ENCODE data around the gene MRE11.

Gene MRE11

DNA sequence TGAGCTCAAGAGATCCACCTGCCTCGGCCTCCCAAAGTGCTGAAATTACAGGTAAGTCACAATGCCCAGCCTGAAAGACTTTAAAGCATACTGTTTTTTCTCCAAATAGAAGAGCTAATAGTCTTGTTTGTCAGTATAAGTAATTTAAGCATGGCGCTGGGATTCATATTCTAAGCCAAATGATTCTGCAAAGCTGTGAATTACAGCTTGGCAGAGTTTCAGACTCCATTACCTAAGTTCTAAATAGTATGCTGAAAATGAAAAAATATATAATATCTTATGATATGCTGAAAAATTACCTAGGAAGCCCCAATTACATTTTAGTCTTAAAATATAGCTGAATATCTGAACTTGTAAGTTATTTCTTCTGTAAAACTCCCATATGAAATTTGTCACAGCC is 39.3 kb downstream of the MRE11 start:
- TF ChIP-seq, protein P1, sequence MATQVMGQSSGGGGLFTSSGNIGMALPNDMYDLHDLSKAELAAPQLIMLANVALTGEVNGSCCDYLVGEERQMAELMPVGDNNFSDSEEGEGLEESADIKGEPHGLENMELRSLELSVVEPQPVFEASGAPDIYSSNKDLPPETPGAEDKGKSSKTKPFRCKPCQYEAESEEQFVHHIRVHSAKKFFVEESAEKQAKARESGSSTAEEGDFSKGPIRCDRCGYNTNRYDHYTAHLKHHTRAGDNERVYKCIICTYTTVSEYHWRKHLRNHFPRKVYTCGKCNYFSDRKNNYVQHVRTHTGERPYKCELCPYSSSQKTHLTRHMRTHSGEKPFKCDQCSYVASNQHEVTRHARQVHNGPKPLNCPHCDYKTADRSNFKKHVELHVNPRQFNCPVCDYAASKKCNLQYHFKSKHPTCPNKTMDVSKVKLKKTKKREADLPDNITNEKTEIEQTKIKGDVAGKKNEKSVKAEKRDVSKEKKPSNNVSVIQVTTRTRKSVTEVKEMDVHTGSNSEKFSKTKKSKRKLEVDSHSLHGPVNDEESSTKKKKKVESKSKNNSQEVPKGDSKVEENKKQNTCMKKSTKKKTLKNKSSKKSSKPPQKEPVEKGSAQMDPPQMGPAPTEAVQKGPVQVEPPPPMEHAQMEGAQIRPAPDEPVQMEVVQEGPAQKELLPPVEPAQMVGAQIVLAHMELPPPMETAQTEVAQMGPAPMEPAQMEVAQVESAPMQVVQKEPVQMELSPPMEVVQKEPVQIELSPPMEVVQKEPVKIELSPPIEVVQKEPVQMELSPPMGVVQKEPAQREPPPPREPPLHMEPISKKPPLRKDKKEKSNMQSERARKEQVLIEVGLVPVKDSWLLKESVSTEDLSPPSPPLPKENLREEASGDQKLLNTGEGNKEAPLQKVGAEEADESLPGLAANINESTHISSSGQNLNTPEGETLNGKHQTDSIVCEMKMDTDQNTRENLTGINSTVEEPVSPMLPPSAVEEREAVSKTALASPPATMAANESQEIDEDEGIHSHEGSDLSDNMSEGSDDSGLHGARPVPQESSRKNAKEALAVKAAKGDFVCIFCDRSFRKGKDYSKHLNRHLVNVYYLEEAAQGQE (IDR thresholded peaks at IDR 0.05; ENCODE audit: insufficient read depth in 1 of 2, low read depth in 2 of 2, low read length in 2 of 2): no peak
- no peak for TF ChIP-seq SIN3A (IDR thresholded peaks at IDR 0.05; ENCODE audit: borderline replicate concordance, insufficient read depth, low read length)

DNA sequence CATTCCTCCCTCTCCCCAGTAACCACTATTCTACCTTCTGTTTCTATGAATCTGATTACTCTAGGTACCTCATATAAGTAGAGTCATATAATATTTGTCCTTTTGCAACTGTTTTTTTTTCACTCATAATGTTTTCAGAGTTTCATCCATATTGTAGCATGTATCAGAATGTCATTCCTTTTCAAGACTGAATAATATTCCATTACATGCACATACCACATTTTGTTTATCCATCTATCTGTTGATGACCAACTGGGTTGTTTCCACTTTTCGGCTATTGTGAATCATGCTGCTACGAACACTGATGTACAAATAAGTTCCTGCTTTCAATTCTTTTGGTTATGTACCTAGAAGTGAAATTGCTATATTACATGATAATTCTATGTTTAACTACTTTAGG is 40.7 kb downstream of the MRE11 start:
- TF ChIP-seq, protein P1 (IDR thresholded peaks at IDR 0.05; ENCODE audit: insufficient read depth in 1 of 2, low read depth in 2 of 2, low read length in 2 of 2): no peak
- no peak for TF ChIP-seq TAF1 (IDR thresholded peaks at IDR 0.05; ENCODE audit: borderline replicate concordance, insufficient read depth, low read length)
- TF ChIP-seq FOXP2 (optimal IDR thresholded peaks at IDR 0.05; ENCODE audit: borderline replicate concordance, extremely low read depth, extremely low read length, insufficient read depth): no peak
- TF ChIP-seq SIN3A (IDR thresholded peaks at IDR 0.05; ENCODE audit: borderline replicate concordance, insufficient read depth, low read length): no peak
- no peak for TF ChIP-seq POLR2AphosphoS5 (IDR thresholded peaks at IDR 0.05; ENCODE audit: low read depth, low read length)

DNA sequence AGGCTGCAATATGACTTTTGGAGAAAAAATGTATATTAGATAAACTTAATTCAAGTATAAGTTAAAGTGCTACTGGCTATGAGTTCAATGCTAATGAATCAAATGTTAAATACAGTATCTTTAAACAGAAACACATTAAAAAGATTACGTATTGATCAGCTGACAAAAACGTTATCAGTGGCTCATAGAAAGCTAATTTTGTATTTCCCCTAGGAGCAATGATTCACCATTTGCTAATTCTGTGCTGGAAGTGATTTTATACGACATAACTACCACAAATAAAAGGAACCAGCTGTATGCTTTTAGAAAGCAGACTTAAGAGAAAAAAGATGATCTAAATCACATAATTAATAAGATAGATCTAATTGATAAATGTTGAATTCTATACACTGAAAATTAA is 43.6 kb downstream of the MRE11 start:
- TF ChIP-seq, protein P1 (IDR thresholded peaks at IDR 0.05; ENCODE audit: insufficient read depth in 1 of 2, low read depth in 2 of 2, low read length in 2 of 2): no peak
- no peak for TF ChIP-seq SIN3A (IDR thresholded peaks at IDR 0.05; ENCODE audit: borderline replicate concordance, insufficient read depth, low read length)
- no peak for TF ChIP-seq FOXP2 (optimal IDR thresholded peaks at IDR 0.05; ENCODE audit: borderline replicate concordance, extremely low read depth, extremely low read length, insufficient read depth)
- TF ChIP-seq TAF1 (IDR thresholded peaks at IDR 0.05; ENCODE audit: borderline replicate concordance, insufficient read depth, low read length): no peak
- no peak for TF ChIP-seq POLR2AphosphoS5 (IDR thresholded peaks at IDR 0.05; ENCODE audit: low read depth, low read length)

DNA sequence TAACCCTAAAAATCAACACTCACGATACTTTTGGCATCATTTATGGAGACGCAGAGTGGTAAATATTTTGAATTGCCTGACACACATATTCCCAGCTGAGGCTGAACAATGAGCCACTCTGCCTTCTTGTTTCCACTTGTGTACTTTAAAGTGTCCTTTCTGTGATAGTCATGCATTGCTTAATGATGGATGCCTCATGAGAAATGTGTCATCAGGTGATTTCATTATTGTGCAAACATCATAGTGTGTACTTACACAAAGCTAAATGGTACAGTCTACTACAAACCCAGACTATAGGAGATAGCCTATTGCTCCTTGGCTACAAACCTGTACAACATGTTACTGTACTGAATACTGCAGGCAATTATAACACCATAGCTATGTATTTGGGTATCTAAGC is 44.2 kb downstream of the MRE11 start:
- TF ChIP-seq, protein P1 (IDR thresholded peaks at IDR 0.05; ENCODE audit: insufficient read depth in 1 of 2, low read depth in 2 of 2, low read length in 2 of 2): no peak
- TF ChIP-seq SIN3A (IDR thresholded peaks at IDR 0.05; ENCODE audit: borderline replicate concordance, insufficient read depth, low read length) (no peak), POLR2AphosphoS5 (IDR thresholded peaks at IDR 0.05; ENCODE audit: low read depth, low read length) (no peak)

DNA sequence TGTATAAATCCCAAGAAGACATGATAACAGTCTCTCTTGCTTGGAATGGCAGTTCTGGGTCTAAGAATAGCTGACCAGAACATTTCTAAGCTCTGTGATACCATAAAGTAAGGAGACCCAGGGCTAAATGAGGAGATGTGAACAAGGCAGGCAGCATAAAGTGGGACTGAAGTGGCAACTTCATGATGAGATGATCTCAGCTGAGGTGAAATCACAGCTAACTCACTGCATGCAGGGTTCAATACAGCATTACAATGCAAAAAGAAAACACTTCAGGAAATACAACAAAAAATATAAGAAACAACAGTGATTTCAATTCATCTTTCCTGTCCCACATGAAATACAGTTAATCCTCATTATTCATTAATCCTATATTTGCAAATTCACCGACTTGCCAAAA is 44.6 kb downstream of the MRE11 start:
- TF ChIP-seq TAF1 (IDR thresholded peaks at IDR 0.05; ENCODE audit: borderline replicate concordance, insufficient read depth, low read length): no peak
- no peak for TF ChIP-seq POLR2AphosphoS5 (IDR thresholded peaks at IDR 0.05; ENCODE audit: low read depth, low read length)
- no peak for TF ChIP-seq FOXP2 (optimal IDR thresholded peaks at IDR 0.05; ENCODE audit: borderline replicate concordance, extremely low read depth, extremely low read length, insufficient read depth)
- TF ChIP-seq, protein P1 (IDR thresholded peaks at IDR 0.05; ENCODE audit: insufficient read depth in 1 of 2, low read depth in 2 of 2, low read length in 2 of 2): no peak
- no peak for TF ChIP-seq SIN3A (IDR thresholded peaks at IDR 0.05; ENCODE audit: borderline replicate concordance, insufficient read depth, low read length)

Data from PFSK-1 (cell line).